GM19372 (cell line): ENCODE results near the gene TAGLN.

ENCODE experiments used
- ATAC-seq: cut with Tn5 transposase; IDR thresholded peaks from one replicate; pipeline ENCODE4 v1.9.1; 2021; ENCODE audit warnings: mild to moderate bottlenecking, low read depth, moderate library complexity; ENCODE audit not compliant: unreplicated experiment

The TAGLN gene

GRCh38 chr11:117210620-117211019, 11.4 kb downstream of the TAGLN start:
- ATAC-seq: no peak

- no peak for ATAC-seq
Measured at GRCh38 chr11:117212697-117213355, 13.7 kb downstream of the TAGLN start.

- no peak for ATAC-seq
Measured at GRCh38 chr11:117214404-117215110, 15.4 kb downstream of the TAGLN start.

- ATAC-seq: no peak
Measured at GRCh38 chr11:117217141-117218084, 18.2 kb downstream of the TAGLN start.

- ATAC-seq: no peak
Measured at GRCh38 chr11:117218133-117218915, 19.2 kb downstream of the TAGLN start.

GRCh38 chr11:117219001-117219400, 19.8 kb downstream of the TAGLN start:
- ATAC-seq: no peak

GRCh38 chr11:117219455-117219854, 20.3 kb downstream of the TAGLN start:
- ATAC-seq: no peak

GRCh38 chr11:117219995-117220394, 20.8 kb downstream of the TAGLN start:
- no peak for ATAC-seq

GRCh38 chr11:117220568-117220967, 21.4 kb downstream of the TAGLN start:
- ATAC-seq: no peak

GRCh38 chr11:117220999-117221774, 22.0 kb downstream of the TAGLN start:
- ATAC-seq: no peak

GRCh38 chr11:117221775-117222517, 22.8 kb downstream of the TAGLN start:
- ATAC-seq: no peak

- no peak for ATAC-seq
Measured at GRCh38 chr11:117222991-117223740, 24.0 kb downstream of the TAGLN start.

- ATAC-seq: no peak
Measured at GRCh38 chr11:117223741-117224689, 24.8 kb downstream of the TAGLN start.

- ATAC-seq: no peak
Measured at GRCh38 chr11:117225553-117226170, 26.5 kb downstream of the TAGLN start.

- no peak for ATAC-seq
Measured at GRCh38 chr11:117226388-117227385, 27.5 kb downstream of the TAGLN start.
